Measurements from ENCODE around the gene FXYD3. TPM values are rescaled to one million over a fixed set of nuclear protein-coding genes. Genes with fewer than 3 reads are reported as not detected.

Gene FXYD3
- total and polyA plus RNA-seq, 9 donors = 0.23 to 33.2 (median 3.8) TPM; not detected in 2

DNA sequence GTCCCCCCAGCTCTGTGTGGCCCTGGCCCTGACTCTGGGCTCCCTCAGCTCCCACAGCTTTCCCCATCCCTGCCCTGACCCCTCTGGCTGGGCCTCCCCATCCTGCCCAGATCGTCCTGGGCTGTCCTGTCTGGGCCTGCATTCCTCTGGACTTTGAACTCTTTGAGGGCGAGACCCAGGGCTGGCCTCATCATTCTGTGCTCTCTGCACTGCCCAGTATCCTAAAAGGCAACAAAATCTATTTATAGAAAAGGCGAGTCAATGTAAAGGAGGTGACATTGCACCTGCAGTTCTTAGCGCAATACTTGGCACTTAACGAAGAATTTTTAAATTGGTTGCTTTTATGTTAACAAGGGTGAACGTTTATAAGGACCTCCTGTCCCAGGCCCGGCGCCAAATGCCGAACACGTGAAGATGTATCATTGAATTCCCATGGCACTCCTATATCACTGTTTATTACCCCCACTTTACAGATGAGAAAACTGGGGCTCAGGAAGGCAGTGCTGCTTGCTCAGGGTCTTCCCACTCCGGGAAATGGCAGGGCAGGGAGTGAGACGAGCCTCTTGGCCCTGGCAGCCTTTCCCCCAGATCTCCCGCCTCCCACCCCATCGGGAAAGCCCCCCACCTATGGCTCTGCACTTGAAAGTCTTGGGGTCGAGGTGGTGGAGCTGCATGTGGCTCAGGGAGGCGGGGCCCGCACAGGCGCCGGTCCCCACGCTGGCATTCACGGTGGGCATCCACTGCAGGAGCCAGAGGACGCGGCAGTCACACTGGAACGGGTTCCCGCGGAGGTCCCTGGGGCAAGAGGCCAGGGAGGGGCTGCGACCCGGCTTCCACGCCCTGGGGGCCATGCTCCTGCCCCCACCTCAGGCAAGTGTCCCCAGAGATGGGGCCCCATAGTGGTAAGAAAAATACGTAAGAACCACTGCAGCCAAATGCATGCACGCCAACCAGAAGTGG, 15.4 kb downstream of the FXYD3 start:
- Histone ChIP-seq H3K27ac (no peak overlapping the region), H3K4me1 (ENCODE audit: insufficient read depth) (no peaks in the 10 kb centered on the region), H3K9me3 (no peaks in the 10 kb centered on the region), H3K36me3 (no peaks in the 10 kb centered on the region), H3K4me3 (no peak overlapping the region), H3K27me3 (no peaks in the 10 kb centered on the region)
- intact Hi-C loops (cut with DNase I) = no loop called here
- no peak for DNase-seq
- WGBS, 3 donors = 71 to 77% (median 77%) methylated on average over 26 to 31 of the region's 31 CpGs
- no peak for TF ChIP-seq POLR2A (IDR thresholded peaks at IDR 0.05)
- no peak for TF ChIP-seq EP300 (IDR thresholded peaks at IDR 0.05)
- TF ChIP-seq, protein P1, sequence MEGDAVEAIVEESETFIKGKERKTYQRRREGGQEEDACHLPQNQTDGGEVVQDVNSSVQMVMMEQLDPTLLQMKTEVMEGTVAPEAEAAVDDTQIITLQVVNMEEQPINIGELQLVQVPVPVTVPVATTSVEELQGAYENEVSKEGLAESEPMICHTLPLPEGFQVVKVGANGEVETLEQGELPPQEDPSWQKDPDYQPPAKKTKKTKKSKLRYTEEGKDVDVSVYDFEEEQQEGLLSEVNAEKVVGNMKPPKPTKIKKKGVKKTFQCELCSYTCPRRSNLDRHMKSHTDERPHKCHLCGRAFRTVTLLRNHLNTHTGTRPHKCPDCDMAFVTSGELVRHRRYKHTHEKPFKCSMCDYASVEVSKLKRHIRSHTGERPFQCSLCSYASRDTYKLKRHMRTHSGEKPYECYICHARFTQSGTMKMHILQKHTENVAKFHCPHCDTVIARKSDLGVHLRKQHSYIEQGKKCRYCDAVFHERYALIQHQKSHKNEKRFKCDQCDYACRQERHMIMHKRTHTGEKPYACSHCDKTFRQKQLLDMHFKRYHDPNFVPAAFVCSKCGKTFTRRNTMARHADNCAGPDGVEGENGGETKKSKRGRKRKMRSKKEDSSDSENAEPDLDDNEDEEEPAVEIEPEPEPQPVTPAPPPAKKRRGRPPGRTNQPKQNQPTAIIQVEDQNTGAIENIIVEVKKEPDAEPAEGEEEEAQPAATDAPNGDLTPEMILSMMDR (IDR thresholded peaks at IDR 0.05) = no peak

DNA sequence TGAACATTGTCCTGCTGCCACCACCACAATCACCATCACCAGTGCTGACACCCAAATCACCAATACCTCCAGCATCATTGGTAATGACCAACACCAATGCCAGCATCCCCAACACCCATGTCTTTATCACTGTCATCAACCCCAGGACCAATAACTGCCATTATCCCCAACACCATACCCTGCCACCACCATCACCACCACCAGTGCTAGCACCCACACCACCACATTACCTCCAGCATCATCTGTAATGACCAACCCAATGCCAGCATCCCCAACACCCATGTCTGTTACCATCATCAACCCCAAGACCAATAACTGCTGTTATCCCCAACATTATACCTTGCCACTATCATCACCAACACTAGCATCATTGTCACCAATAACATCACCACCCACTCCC, 16.6 kb downstream of the FXYD3 start:
- no peaks in the 10 kb centered on the region for H3K9me3 ChIP-seq
- no peaks in the 10 kb centered on the region for H3K36me3 ChIP-seq
- no peak for TF ChIP-seq EP300 (IDR thresholded peaks at IDR 0.05)
- TF ChIP-seq POLR2A (IDR thresholded peaks at IDR 0.05) = no peak
- TF ChIP-seq, protein P1 (IDR thresholded peaks at IDR 0.05) = no peak
- intact Hi-C loops (cut with DNase I) = no loop called here
- H3K27me3 ChIP-seq = no peaks in the 10 kb centered on the region
- DNase-seq = no peak
- no peak overlapping the region for H3K27ac ChIP-seq
- H3K4me3 ChIP-seq = no peak overlapping the region
- no peaks in the 10 kb centered on the region for H3K4me1 ChIP-seq (ENCODE audit: insufficient read depth)

DNA sequence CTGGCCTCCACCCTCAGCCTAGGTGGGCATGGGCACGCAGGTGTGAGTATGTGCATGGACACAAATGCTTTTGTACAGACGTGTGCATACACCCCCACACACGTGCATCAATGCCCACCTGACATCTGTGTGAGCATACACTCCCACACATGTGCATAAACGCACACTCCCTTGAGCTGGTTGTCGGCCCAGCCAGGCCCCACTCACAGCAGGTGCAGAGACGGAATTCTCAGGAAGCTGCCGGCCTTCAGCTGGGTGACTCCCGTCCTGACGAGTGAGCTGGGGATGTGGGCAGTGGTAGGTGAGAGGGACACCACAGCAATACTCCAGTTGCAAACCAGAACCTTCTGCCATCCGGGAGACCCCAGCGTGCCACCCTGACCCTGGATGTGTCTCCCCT, 18.2 kb downstream of the FXYD3 start:
- Histone ChIP-seq H3K36me3 (no peaks in the 10 kb centered on the region), H3K4me1 (ENCODE audit: insufficient read depth) (peaks cover under 1% of the 10 kb centered on the region), H3K4me3 (no peak overlapping the region), H3K27me3 (no peaks in the 10 kb centered on the region), H3K27ac (peak overlapping the region in 1 of 2 donors; percentile 78), H3K9me3 (no peaks in the 10 kb centered on the region)
- 56 to 62% (median 57%) methylated on average over 11 of the region's 11 CpGs for WGBS, 3 donors
- TF ChIP-seq, protein P1 (IDR thresholded peaks at IDR 0.05) = no peak
- TF ChIP-seq EP300 (IDR thresholded peaks at IDR 0.05) (no peak), POLR2A (IDR thresholded peaks at IDR 0.05) (no peak)
- no peak for DNase-seq
- intact Hi-C loops (cut with DNase I) = no loop called here

DNA sequence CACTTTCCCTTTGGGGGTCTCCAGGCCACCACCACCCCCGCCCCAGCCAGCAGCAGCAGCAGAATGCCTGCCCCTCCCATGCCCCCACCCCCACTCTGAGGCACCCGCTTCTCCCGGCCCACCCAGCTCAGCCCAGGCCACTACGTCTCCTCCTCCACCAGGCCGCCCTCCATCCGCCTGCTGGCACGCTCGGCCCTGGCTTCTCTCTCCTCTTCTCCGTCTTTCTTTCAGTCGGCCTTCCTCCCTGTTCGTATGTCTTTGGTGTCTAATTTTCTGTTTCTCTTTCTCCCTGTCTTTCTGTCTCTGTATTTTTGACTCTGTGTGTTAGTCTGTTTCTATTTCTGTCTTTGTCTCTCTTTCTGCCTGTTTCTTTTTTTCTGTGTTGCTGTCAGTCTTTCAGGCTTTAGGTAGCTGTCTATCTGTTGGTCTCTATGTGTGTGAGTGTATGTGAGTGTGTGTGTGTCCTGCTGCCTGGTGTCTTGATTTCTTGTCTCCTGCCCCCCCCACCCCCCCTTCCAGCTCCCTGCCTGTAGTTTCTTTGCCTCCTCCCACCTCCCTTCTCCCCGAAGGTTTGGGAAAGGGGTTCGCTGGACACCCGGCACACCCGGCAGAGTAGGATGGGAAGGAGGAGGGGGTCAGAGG, 19.1 kb downstream of the FXYD3 start, which contains the start of gene LGI4:
Gene LGI4, minus strand, starts transcription at position 459 of the 642 bp plus-strand sequence. Its CDS starts 379 bp downstream, at position 80.
- Histone ChIP-seq H3K27ac (peak within 1 kb of the TSS; percentile 70 to 78), H3K4me1 (ENCODE audit: insufficient read depth) (peaks cover 5% of the 10 kb centered on the region), H3K4me3 (peak within 1 kb of the TSS; percentile 27), H3K9me3 (no peaks in the 10 kb centered on the region), H3K27me3 (no peaks in the 10 kb centered on the region), H3K36me3 (no peaks in the 10 kb centered on the region)
- WGBS, 3 donors = 33 to 54% (median 53%) methylated on average over 14 to 15 of the region's 15 CpGs
- no peak for DNase-seq
- TF ChIP-seq, protein P1 (IDR thresholded peaks at IDR 0.05) = no peak
- TF ChIP-seq POLR2A (IDR thresholded peaks at IDR 0.05) (no peak), EP300 (IDR thresholded peaks at IDR 0.05) (no peak)
- intact Hi-C loops (cut with DNase I) = no loop called here
